K562 (cell line): ENCODE measurements around the gene ADM2. TPM values are rescaled to one million over a fixed set of nuclear protein-coding genes. Genes with fewer than 3 reads are reported as not detected.

Experiments used
- ATAC-seq: fragments of 200-7000 bp; cut with Tn5 transposase; 3 replicates; pipeline ENCODE4 v1.9.1; 2020; ENCODE audit warnings: moderate library complexity
- BruUV-seq: library from RNA; stranded (reverse); fragments of 400-500 nt; replicated peaks from 2 replicates; lab custom pipeline; 2021; lab: Mats Ljungman, UMichigan
- CTCF ChIA-PET: fragments of 300-600 bp; formaldehyde crosslinking; extraction: SDS; loops from one replicate; lab custom pipeline; 2021; ENCODE audit warnings: low intra/inter-chr PET ratio; lab: Yijun Ruan, JAX
- POLR2A ChIA-PET: fragments of 300-600, 350-650 bp; sonication (Branson Sonifier 250); formaldehyde crosslinking; extraction: SDS; loops from one replicate; lab custom pipeline; 2021; ENCODE audit warnings: antibody characterized with exemption, inconsistent platforms; lab: Yijun Ruan, JAX
- DNase-seq, 4 experiments: peaks; one replicate each; pipeline versions ENCODE4 v3.0.0 to v3.0.0-alpha.2; 2011 to 2018; ENCODE audit warnings: low spot score in 3 of 4, mixed read lengths in 3 of 4; ENCODE audit errors: extremely low read depth in 1 of 4
- FAIRE-seq: peaks from 2 replicates; lab custom pipeline; 2011; peaks lifted over from hg19 to GRCh38; lab: Jason Lieb, UNC
- H2AFZ ChIP-seq: 2 replicates; pipeline ENCODE4 v1.6.0; 2011; ENCODE audit warnings: low read depth, low read length, control low read depth, inconsistent platforms
- H3K27ac ChIP-seq: fragments of 200-600 bp; 3 replicates; pipeline ENCODE4 v1.8.0; 2011; ENCODE audit warnings: low read depth, mild to moderate bottlenecking, control low read depth, inconsistent platforms, low read length, moderate library complexity, mixed read lengths; ENCODE audit errors: extremely low read depth
- H3K27me3 ChIP-seq, 2 experiments: fragments of 300-600 bp in 1 of 2; 2 replicates in 1 of 2; 3 replicates in 1 of 2; pipeline versions ENCODE4 v1.6.0 to v1.8.0; 2011; ENCODE audit warnings: inconsistent platforms in 2 of 2, low read length in 2 of 2, mild to moderate bottlenecking in 1 of 2, mixed read lengths in 1 of 2, moderate library complexity in 1 of 2; ENCODE audit not compliant: control insufficient read depth in 2 of 2, insufficient read depth in 2 of 2
- H3K36me3 ChIP-seq: fragments of 300-600 bp; 3 replicates; pipeline ENCODE4 v1.8.0; 2011; ENCODE audit warnings: mild to moderate bottlenecking, low read length, inconsistent platforms; ENCODE audit not compliant: control insufficient read depth, insufficient read depth
- H3K4me1 ChIP-seq, 2 experiments: fragments of 200-600 bp in 1 of 2; replicated peaks in 1 of 2; 2 replicates in 1 of 2; 3 replicates in 1 of 2; pipeline versions ENCODE4 v1.5.1 to v1.8.0; 2011; ENCODE audit warnings: inconsistent platforms in 2 of 2, low read length in 2 of 2, mild to moderate bottlenecking in 1 of 2, mixed read lengths in 1 of 2, moderate library complexity in 1 of 2; ENCODE audit not compliant: control insufficient read depth in 2 of 2, insufficient read depth in 2 of 2
- H3K4me2 ChIP-seq: 2 replicates; pipeline ENCODE4 v1.6.1; 2011; ENCODE audit warnings: low read length, control low read depth, inconsistent platforms, mixed read lengths; ENCODE audit not compliant: insufficient read depth
- H3K4me3 ChIP-seq: fragments of 200-600 bp; sonication (generic), shearing (Covaris generic); 2 replicates; pipeline ENCODE4 v1.5.1; 2016; ENCODE audit warnings: control low read depth, inconsistent platforms
- H3K79me2 ChIP-seq: fragments of 200-600 bp; 3 replicates; pipeline ENCODE4 v1.8.0; 2011; ENCODE audit warnings: low read length, inconsistent platforms; ENCODE audit not compliant: control insufficient read depth, insufficient read depth
- H3K9ac ChIP-seq, 2 experiments: 2 replicates each; pipeline versions ENCODE4 v1.6.0 to v1.6.1; 2011; ENCODE audit warnings: low read depth in 2 of 2, low read length in 2 of 2, control low read depth in 1 of 2, inconsistent platforms in 1 of 2, mild to moderate bottlenecking in 1 of 2, mixed read lengths in 1 of 2; ENCODE audit not compliant: insufficient read depth in 1 of 2
- H3K9me1 ChIP-seq: one replicate; pipeline ENCODE4 v1.6.0; 2011; ENCODE audit warnings: inconsistent platforms, mild to moderate bottlenecking, low read length, moderate library complexity; ENCODE audit not compliant: control insufficient read depth, insufficient read depth
- H3K9me3 ChIP-seq: replicated peaks from 2 replicates; pipeline ENCODE4 v1.5.1; 2011; ENCODE audit warnings: low read depth, low read length, inconsistent platforms; ENCODE audit not compliant: control insufficient read depth, insufficient read depth
- H4K20me1 ChIP-seq: replicated peaks from 2 replicates; pipeline ENCODE4 v1.6.1; 2011; ENCODE audit warnings: low read length, inconsistent platforms, mixed read lengths; ENCODE audit not compliant: control insufficient read depth, insufficient read depth
- CBX1 ChIP-seq: sonication (generic); IDR thresholded peaks from 2 replicates; pipeline ENCODE4 v1.6.1; 2016; ENCODE audit warnings: antibody characterized with exemption, low read depth, mild to moderate bottlenecking
- EWSR1 ChIP-seq: fragments of 450-650 bp; IDR thresholded peaks from 2 replicates; pipeline ENCODE4 v1.6.1; 2018; ENCODE audit warnings: borderline replicate concordance, mild to moderate bottlenecking, low read depth, moderate library complexity; ENCODE audit not compliant: partially characterized antibody
- HLTF ChIP-seq: fragments of 450-650 bp; IDR thresholded peaks from 2 replicates; pipeline ENCODE4 v1.6.1; 2016
- IFI16 ChIP-seq: fragments of 250-450 bp; sonication (Bioruptor Pico); IDR thresholded peaks from 2 replicates; pipeline ENCODE4 v2.1.2; 2022; ENCODE audit warnings: mild to moderate bottlenecking, inconsistent platforms
- NR2C1 ChIP-seq, 2 experiments: fragments of 450-650 bp; IDR thresholded peaks; 2 replicates each; pipeline ENCODE4 v1.6.1; 2017; ENCODE audit warnings: mild to moderate bottlenecking in 2 of 2, antibody characterized with exemption in 1 of 2, inconsistent platforms in 1 of 2, missing compliant biosample characterization in 1 of 2, missing genetic modification characterization in 1 of 2
- PURB ChIP-seq: sonication (generic); formaldehyde crosslinking; IDR thresholded peaks from 2 replicates; pipeline ENCODE4 v1.9.0; 2021; ENCODE audit warnings: low read depth, mild to moderate bottlenecking, missing genetic modification reagents
- SP2 ChIP-seq: IDR thresholded peaks from 2 replicates; pipeline ENCODE4 v1.6.1; 2011; ENCODE audit warnings: mild to moderate bottlenecking, low read depth, low read length, moderate library complexity; ENCODE audit not compliant: poor library complexity, severe bottlenecking; ENCODE audit errors: extremely low read depth
- TCF15 ChIP-seq: fragments of 250-450 bp; sonication (Bioruptor Pico); IDR thresholded peaks from 2 replicates; pipeline ENCODE4 v1.8.0; 2022; ENCODE audit warnings: moderate library complexity, mild to moderate bottlenecking, inconsistent platforms
- TCFL5 ChIP-seq: fragments of 250-450 bp; sonication (Bioruptor Pico); conservative IDR thresholded peaks from 2 replicates; pipeline ENCODE4 v1.6.1; 2021; ENCODE audit warnings: mild to moderate bottlenecking, moderate library complexity, matching md5 sums
- ZNF23 ChIP-seq: fragments of 250-450 bp; sonication (Bioruptor Pico); IDR thresholded peaks from 2 replicates; pipeline ENCODE4 v1.4.0; 2020; ENCODE audit warnings: mild to moderate bottlenecking
- ZNF717 ChIP-seq: fragments of 250-450 bp; sonication (Bioruptor Pico); IDR thresholded peaks from 2 replicates; pipeline ENCODE4 v1.5.0; 2021
- ZNF785 ChIP-seq: fragments of 250-450 bp; sonication (Bioruptor Pico); IDR thresholded peaks from 2 replicates; pipeline ENCODE4 v1.4.0; 2020; ENCODE audit warnings: mild to moderate bottlenecking
- WGBS: fragments of 100-300 bp; shearing (Covaris generic); methylation state at CpG from one replicate; pipeline ENCODE4 v1.1.6; 2016; ENCODE audit warnings: low coverage, mixed read lengths; ENCODE audit not compliant: insufficient coverage; ENCODE audit errors: missing lambda C conversion rate; 5-methylcytosine and 5-hydroxymethylcytosine counted together
- in situ Hi-C: fragments of 300-500 bp; cut with MboI; formaldehyde crosslinking; loops from 4 replicates; pipeline ENCODE4 v1.15.0; 2018; ENCODE audit warnings: inconsistent platforms, mixed read lengths
- intact Hi-C: fragments of 100-400 bp; cut with micrococcal nuclease; formaldehyde crosslinking; loops from 2 replicates; pipeline ENCODE4 v1.14.2; 2022
- polyA plus RNA-seq, 8 experiments: library from polyadenylated mRNA; depleted of rRNA in 4 of 8; stranded (reverse) in 5 of 8; unstranded in 3 of 8; fragments of >200 nt; fragmentation: Nextera tagmentation in 2 of 8; fragmentation: Illumina TruSeq in 1 of 8; extraction: Ambion mirVana in 2 of 8; extraction: Trizol in 1 of 8; gene quantifications; 2 replicates each; pipeline versions ENCODE4 v1.2.1 to v1.2.3, GENCODE V29; 2011 to 2014; ENCODE audit warnings: inconsistent platforms in 1 of 8, missing spikeins in 1 of 8
- total RNA-seq, 7 experiments: library from RNA; depleted of rRNA in 6 of 7; stranded (reverse); fragments of >200 nt in 6 of 7; fragmentation: Illumina TruSeq in 2 of 7; extraction: Trizol in 2 of 7; gene quantifications; 2 replicates each; pipeline versions ENCODE4 v1.2.1 to v1.2.3, GENCODE V29; 2011 to 2021; ENCODE audit warnings: low replicate concordance in 1 of 7
- TF ChIP-seq, protein P1 (sequence below): fragments of 250-450 bp; sonication (Bioruptor Pico); IDR thresholded peaks from 2 replicates; pipeline ENCODE4 v1.8.0; 2021; ENCODE audit warnings: borderline replicate concordance, mild to moderate bottlenecking, moderate library complexity; ENCODE audit not compliant: poor library complexity, severe bottlenecking

The ADM2 gene
- total and polyA plus RNA-seq, 9 of the 15 experiments (the other 6 are each of a cell fraction or from before 2014, with no cell fraction given) = 0.11 to 5.1 (median 0.38) TPM

- no peak for DNase-seq
- no peak overlapping the region for H3K9ac ChIP-seq
- POLR2A ChIA-PET = interaction anchor here (1.0 kb wide), 1 partner anchor 20 kb away, joined by 3 read pairs; no protein-coding TSS in a partner anchor
- in situ Hi-C loops (no loop called here), intact Hi-C loops (no loop called here)
- no peaks in the 10 kb centered on the region for H3K9me1 ChIP-seq
- H3K27ac ChIP-seq = no peak overlapping the region
- H3K79me2 ChIP-seq = no peaks in the 10 kb centered on the region
- H3K9me3 ChIP-seq = no peaks in the 10 kb centered on the region
- H4K20me1 ChIP-seq = no peaks in the 10 kb centered on the region
- H2AFZ ChIP-seq = no peak overlapping the region
- TF ChIP-seq TCFL5 (CRISPR knock-in tag) (no peak), IFI16 (CRISPR knock-in tag) (no peak), ZNF23 (CRISPR knock-in tag) (no peak), CBX1 (no peak), ZNF717 (CRISPR knock-in tag) (no peak), PURB (CRISPR knock-in tag) (no peak), HLTF (no peak), EWSR1 (no peak), NR2C1 (IDR thresholded peaks at IDR 0.05) (no peak), NR2C1 (tag; IDR thresholded peaks at IDR 0.05) (no peak), ZNF785 (CRISPR knock-in tag) (no peak), TCF15 (CRISPR knock-in tag) (no peak), SP2 (no peak)
- TF ChIP-seq, protein P1, sequence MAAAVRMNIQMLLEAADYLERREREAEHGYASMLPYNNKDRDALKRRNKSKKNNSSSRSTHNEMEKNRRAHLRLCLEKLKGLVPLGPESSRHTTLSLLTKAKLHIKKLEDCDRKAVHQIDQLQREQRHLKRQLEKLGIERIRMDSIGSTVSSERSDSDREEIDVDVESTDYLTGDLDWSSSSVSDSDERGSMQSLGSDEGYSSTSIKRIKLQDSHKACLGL = no peak
- H3K36me3 ChIP-seq = peaks cover 59% of the 10 kb centered on the region; the same call in 1 of the 3 replicates
- BruUV-seq = no TSS peak
- ATAC-seq = no peak
- no peak overlapping the region for H3K4me3 ChIP-seq
- CTCF ChIA-PET = no interaction called here
- H3K4me2 ChIP-seq = no peak overlapping the region
- no peak for FAIRE-seq
- 96% methylated on average over 14 of the region's 28 CpGs for WGBS
- no peaks in the 10 kb centered on the region; a peak in 1 of 5 replicates for H3K4me1 ChIP-seq
- no peaks in the 10 kb centered on the region for H3K27me3 ChIP-seq
These were observed 18.0 kb upstream of the ADM2 start for GRCh38 chr22:50463188-50463900.
